Breast epithelium (tissue), 4 donors: Measurements from ENCODE around the gene KCNH6. TPM values are rescaled to one million over a fixed set of nuclear protein-coding genes. Genes with fewer than 3 reads are reported as not detected.

Source experiments
- DNase-seq, 2 donors: peaks; one replicate each; pipeline ENCODE4 v3.0.0-alpha.2; 2019; ENCODE audit warnings: low spot score in 2 of 2
- H3K27ac ChIP-seq, 2 donors: fragments of 200-600 bp; sonication (generic) in 1 of 2; one replicate each; pipeline ENCODE4 v1.5.1; 2016 to 2019; ENCODE audit warnings: mild to moderate bottlenecking in 1 of 2
- H3K27me3 ChIP-seq, 2 donors: fragments of 200-600 bp; sonication (generic) in 1 of 2; one replicate each; pipeline versions ENCODE4 v1.5.1 to v1.6.0; 2017 to 2019; ENCODE audit warnings: control low read depth in 1 of 2, mild to moderate bottlenecking in 1 of 2
- H3K36me3 ChIP-seq: fragments of 200-600 bp; one replicate; pipeline ENCODE4 v1.5.1; 2019
- H3K4me1 ChIP-seq, 2 donors: fragments of 200-600 bp; sonication (generic); one replicate each; pipeline ENCODE4 v1.5.1; 2016 to 2019; ENCODE audit warnings: control low read depth in 1 of 2
- H3K4me3 ChIP-seq, 3 donors: fragments of 200-600 bp; sonication (generic); 1 replicate in 2 of 3; 2 replicates in 1 of 3; pipeline ENCODE4 v1.5.1; 2016 to 2019; ENCODE audit warnings: mild to moderate bottlenecking in 3 of 3, moderate library complexity in 2 of 3
- H3K9me3 ChIP-seq, 2 donors: fragments of 200-600 bp; sonication (generic) in 1 of 2; one replicate each; pipeline ENCODE4 v1.5.1; 2016 to 2019; ENCODE audit warnings: control low read depth in 1 of 2
- CTCF ChIP-seq, 3 donors: fragments of 450-650 bp; IDR thresholded peaks; one replicate each; pipeline ENCODE4 v1.5.1; 2016 to 2017; ENCODE audit warnings: antibody characterized with exemption in 3 of 3, mild to moderate bottlenecking in 3 of 3, moderate library complexity in 3 of 3
- POLR2A ChIP-seq: fragments of 450-650 bp; IDR thresholded peaks from one replicate; pipeline ENCODE4 v1.6.1; 2016; ENCODE audit warnings: antibody characterized with exemption, mild to moderate bottlenecking, moderate library complexity
- POLR2AphosphoS5 ChIP-seq, 3 donors: sonication (generic); formaldehyde crosslinking; IDR thresholded peaks; one replicate each; pipeline ENCODE4 v1.6.1; 2017; ENCODE audit warnings: antibody characterized with exemption in 3 of 3
- intact Hi-C: fragments of 100-400 bp; cut with DNase I; formaldehyde crosslinking; loops from one replicate; pipeline ENCODE4 v1.15.1; 2023; ENCODE audit warnings: low total_unique reads
- total RNA-seq, 3 donors: library from RNA; depleted of rRNA; stranded (reverse); fragments of >200 nt; gene quantifications; one replicate each; pipeline ENCODE4 v1.1.0, GENCODE V29; 2016

The KCNH6 gene
- total RNA-seq, 3 donors from 2014 or later, result not detected

- Histone ChIP-seq H3K27me3 (peaks cover 5 to 21% of the 10 kb centered on the region in 2 donors), H3K4me1 (peaks cover 7% of the 10 kb centered on the region in 2 donors), H3K36me3 (no peaks in the 10 kb centered on the region), H3K9me3 (no peaks in the 10 kb centered on the region), H3K27ac (no peak overlapping the region), H3K4me3 (no peak overlapping the region)
- intact Hi-C loops, result no loop called here
- no peak for TF ChIP-seq POLR2AphosphoS5 (IDR thresholded peaks at IDR 0.05)
- no peak for TF ChIP-seq CTCF (IDR thresholded peaks at IDR 0.05)
- TF ChIP-seq POLR2A, result no peak
- DNase-seq, result no peak
These were observed 12.5 kb downstream of the KCNH6 start for GRCh38 chr17:63535640-63536039.

- peaks cover 5 to 23% of the 10 kb centered on the region in 2 donors for H3K27me3 ChIP-seq
- TF ChIP-seq POLR2A (no peak), POLR2AphosphoS5 (IDR thresholded peaks at IDR 0.05) (no peak), CTCF (IDR thresholded peaks at IDR 0.05) (no peak)
- intact Hi-C loops, result no loop called here
- H3K9me3 ChIP-seq, result no peaks in the 10 kb centered on the region
- H3K27ac ChIP-seq, result no peak overlapping the region
- no peak for DNase-seq
- no peaks in the 10 kb centered on the region for H3K36me3 ChIP-seq
- H3K4me3 ChIP-seq, result no peak overlapping the region
- H3K4me1 ChIP-seq, result peaks cover 7% of the 10 kb centered on the region in 2 donors
These were observed 13.8 kb downstream of the KCNH6 start for GRCh38 chr17:63537001-63537400.

- Histone ChIP-seq H3K4me1 (peaks cover 7% of the 10 kb centered on the region in 2 donors), H3K9me3 (no peaks in the 10 kb centered on the region), H3K27ac (no peak overlapping the region), H3K4me3 (peak overlapping the region in 2 of 3 donors; percentile 22 to 62), H3K36me3 (no peaks in the 10 kb centered on the region), H3K27me3 (peaks cover 5 to 23% of the 10 kb centered on the region in 2 donors)
- peak in 1 of 2 donors; percentile 47 for DNase-seq
- intact Hi-C loops, result no loop called here
- no peak for TF ChIP-seq POLR2A
- no peak for TF ChIP-seq POLR2AphosphoS5 (IDR thresholded peaks at IDR 0.05)
- TF ChIP-seq CTCF (IDR thresholded peaks at IDR 0.05), result no peak
These were observed 15.0 kb downstream of the KCNH6 start for GRCh38 chr17:63537991-63538692.

GRCh38 chr17:63538693-63539595, 15.8 kb downstream of the KCNH6 start:
- peak in 1 of 2 donors; percentile 33 for DNase-seq
- H3K4me3 ChIP-seq, result peak overlapping the region in 2 of 3 donors; percentile 22 to 62

More at GRCh38 chr17:63538693-63539595, 15.8 kb downstream of the KCNH6 start:
- peaks cover 5 to 23% of the 10 kb centered on the region in 2 donors for H3K27me3 ChIP-seq
- H3K27ac ChIP-seq, result no peak overlapping the region
- intact Hi-C loops, result no loop called here
- H3K36me3 ChIP-seq, result no peaks in the 10 kb centered on the region
- H3K9me3 ChIP-seq, result no peaks in the 10 kb centered on the region
- H3K4me1 ChIP-seq, result peaks cover 7% of the 10 kb centered on the region in 2 donors
- no peak for TF ChIP-seq CTCF (IDR thresholded peaks at IDR 0.05)
- no peak for TF ChIP-seq POLR2AphosphoS5 (IDR thresholded peaks at IDR 0.05)
- no peak for TF ChIP-seq POLR2A
